Measurements from ENCODE around the gene ZBTB20.

Gene ZBTB20

GRCh38 chr3:114545193-114545592 is 601.9 kb downstream of the ZBTB20 start:
- DNase-seq (ENCODE audit: low read depth, low spot score), result no peak

DNA sequence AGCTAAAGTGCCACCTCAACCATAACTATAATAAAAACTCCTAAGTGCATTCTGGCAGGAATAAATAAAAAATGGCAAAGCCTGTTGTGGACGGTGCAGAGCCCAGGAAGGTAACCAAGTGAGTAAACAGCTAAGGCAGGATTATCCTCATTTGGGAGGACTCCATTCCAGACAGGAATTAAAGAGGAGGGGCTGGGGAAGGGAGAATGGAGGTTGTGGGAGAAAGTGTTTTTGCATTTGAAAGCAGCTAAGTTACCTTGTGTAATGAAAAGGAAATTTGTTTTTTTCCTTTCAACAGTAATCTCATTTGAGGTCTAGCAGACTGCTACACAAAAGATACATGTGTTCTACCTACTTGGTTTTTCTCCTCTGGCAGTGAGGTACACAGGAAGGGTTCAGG is 604.7 kb downstream of the ZBTB20 start:
- no peak for DNase-seq (ENCODE audit: low read depth, low spot score)

DNA sequence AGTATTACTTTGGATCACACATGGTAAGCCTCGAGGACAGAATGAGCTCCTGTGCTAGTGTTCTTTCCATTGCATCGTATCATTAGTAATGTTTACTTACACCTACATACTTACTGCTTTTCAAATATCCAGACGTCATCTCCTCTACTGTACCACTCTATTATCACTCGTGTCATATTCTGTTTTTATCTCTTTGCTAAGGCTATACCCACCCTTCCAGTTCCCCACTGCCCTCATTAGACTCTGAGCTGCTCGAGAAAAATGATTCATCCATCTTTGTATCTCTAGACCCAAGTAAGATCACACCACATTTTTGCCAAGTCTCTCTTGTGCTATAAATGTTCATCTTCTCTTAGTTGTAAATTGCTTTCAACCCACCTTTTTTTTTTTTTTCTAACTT is 607.6 kb downstream of the ZBTB20 start:
- no peak for DNase-seq (ENCODE audit: low read depth, low spot score)

DNA sequence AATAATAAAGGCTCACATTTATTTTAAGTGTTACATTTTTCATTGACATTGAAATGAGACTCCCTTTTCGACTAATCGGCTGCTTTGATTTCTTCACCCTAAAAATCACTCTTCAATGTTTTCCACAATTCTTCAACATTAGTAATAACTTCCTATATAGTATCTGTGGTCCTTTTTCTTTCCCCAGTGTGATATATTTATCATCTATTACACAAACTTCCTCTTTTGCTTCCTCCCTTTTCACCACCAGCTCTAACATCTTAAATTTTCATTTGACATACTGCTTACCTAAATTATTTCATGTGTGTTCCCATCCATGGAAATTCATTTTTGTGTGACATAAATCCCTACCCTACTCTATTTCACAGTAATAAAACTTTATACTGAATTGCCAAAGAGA is 608.9 kb downstream of the ZBTB20 start:
- no peak for DNase-seq (ENCODE audit: low read depth, low spot score)

GRCh38 chr3:114528517-114528916 is 618.6 kb downstream of the ZBTB20 start:
- no peak for DNase-seq (ENCODE audit: low read depth, low spot score)

DNA sequence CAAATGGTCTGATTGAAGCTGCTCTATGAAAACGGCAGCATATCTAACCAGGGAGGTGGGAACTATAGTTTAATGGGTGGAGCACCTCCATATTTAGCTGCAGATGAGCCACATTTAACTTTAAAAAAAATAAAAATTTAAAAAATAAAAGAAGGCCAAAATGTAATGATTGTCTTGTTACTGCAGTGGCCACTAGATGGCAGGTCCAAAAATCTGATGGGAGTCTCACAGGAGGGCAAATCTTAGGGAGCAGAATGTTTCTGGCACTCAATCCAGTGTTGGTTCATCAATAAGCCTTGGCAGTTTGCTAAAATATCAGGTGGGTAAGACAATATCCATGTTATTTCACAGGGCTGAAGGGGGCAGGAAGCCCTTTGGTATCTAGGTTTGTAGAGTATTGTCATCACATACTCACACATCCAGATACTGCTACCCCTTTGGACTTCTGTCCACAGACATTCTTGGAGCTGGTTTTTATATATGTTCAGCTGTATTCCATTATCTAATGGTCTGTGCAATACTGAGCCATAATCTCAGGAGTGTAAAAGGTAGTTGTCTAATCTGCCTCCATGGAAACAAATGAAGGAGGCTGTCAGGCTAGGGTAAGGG is 619.9 kb downstream of the ZBTB20 start:
- no peak for DNase-seq (ENCODE audit: low read depth, low spot score)

DNA sequence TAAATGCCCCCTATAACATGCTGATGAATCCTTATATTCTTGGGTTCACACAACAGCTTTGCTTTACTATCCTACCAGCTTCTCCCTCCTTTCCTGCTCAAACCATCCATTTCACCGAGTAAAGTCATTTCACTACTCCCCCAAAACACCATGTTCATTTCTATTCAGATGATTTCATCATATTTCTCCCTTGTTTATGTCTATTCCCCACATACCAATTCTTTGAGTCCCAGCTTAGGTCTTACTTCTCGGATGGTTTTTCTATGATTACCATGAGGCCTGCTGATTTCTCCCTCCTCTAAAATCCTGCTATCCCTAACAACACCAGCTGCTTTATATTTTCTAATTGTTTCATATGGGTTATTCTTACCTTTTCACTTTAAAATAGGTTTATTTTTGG is 621.8 kb downstream of the ZBTB20 start:
- no peak for DNase-seq (ENCODE audit: low read depth, low spot score)

DNA sequence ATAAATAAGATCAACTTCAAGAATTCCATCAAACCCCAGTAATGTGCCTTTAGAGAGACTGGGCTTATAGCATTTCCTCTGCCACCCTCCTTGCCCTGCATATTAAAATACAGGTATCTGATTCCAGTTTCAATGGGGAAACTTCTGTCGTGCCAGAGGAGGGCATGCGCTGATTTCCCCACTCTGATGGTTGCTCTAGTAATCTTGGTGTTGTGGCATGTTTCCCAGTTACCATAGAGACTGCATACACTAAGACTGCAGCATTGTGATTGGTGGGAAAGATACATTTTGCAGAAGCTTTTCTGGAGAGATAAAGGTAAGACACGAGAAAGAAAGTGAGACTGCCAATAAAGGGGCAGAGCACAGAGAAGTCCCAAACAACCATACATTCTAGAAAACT is 627.7 kb downstream of the ZBTB20 start:
- DNase-seq (ENCODE audit: low read depth, low spot score), result no peak

- DNase-seq (ENCODE audit: low read depth, low spot score), result no peak
Observed at GRCh38 chr3:114518206-114518808, 628.8 kb downstream of the ZBTB20 start.

DNA sequence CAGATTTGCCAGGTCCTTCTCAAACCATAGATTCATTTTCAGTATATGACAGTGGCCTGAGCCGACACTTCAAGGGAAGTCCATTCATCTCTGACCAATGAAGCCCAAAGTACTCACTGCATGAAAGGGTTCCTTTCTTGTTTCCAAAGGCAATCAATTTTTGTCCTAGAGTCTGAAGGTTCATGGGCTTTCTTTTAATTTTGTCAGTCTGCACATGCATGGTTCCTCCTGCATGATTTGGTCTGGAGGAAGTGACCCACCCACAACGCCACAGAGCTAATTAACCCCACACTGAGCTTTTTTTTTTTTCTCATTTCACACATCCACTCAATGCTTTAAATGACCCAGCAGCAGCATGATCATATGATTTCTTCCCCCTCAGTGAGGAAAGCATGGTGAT is 636.9 kb downstream of the ZBTB20 start:
- DNase-seq (ENCODE audit: low read depth, low spot score), result no peak

- no peak for DNase-seq (ENCODE audit: low read depth, low spot score)
Observed at GRCh38 chr3:114509756-114510155, 637.3 kb downstream of the ZBTB20 start.

DNA sequence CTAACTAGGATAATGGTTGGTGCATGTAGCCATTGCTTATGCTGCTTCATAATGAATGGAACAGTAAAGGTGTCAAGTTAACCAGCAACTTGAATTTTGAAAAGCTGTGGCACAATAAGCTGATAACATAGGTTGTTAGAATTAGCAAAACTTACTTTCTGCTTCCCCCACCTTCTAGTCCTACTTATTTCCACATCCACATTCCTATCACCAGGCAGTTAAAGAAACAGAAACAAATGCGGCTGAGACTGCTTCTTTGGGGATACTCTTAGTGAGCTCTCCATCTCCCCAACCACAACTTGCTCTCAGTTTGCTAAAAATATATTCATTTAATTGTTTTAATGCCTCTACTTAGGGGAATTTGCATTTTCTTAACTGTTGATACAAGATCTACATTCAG is 638.1 kb downstream of the ZBTB20 start:
- DNase-seq (ENCODE audit: low read depth, low spot score), result no peak

GRCh38 chr3:114508208-114508607 is 638.9 kb downstream of the ZBTB20 start:
- DNase-seq (ENCODE audit: low read depth, low spot score), result no peak

DNA sequence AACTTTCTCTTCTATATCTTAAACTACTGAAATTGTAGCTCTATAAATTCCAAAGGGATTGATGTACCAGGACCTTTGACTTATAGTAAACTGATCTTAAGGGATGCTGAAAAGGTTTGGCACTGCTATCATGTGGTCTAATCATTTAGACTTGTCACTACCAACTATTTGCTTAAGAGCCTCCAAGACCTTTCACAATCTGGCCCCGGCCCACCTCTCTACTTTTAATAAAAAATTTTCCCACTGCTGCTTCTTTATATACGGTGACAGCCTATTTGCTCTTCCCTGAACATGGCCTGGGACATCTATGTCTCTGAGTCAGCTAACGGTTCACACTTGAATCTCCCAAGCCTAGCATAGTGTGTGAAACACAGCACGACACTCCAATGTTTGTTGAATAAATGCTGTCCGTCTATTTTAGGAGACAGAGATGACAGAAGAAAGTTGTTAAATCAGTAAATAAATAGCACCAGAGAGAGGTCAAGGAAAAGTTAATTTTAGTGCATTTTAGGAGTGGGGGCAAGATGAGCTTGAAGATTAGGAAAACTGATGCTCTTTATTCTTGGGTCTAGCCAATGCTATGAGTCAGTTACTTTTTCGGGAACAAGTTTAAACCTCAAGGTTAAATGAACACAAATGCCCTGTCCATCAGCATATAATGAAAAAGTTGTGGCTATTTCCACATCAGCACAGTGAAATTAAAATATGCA is 640.3 kb downstream of the ZBTB20 start:
- no peak for DNase-seq (ENCODE audit: low read depth, low spot score)

GRCh38 chr3:114504941-114505628 is 642.0 kb downstream of the ZBTB20 start:
- DNase-seq (ENCODE audit: low read depth, low spot score), result no peak

- DNase-seq (ENCODE audit: low read depth, low spot score), result no peak
Observed at GRCh38 chr3:114502204-114502603, 644.9 kb downstream of the ZBTB20 start.

GRCh38 chr3:114499976-114500375 is 647.1 kb downstream of the ZBTB20 start:
- DNase-seq (ENCODE audit: low read depth, low spot score), result no peak

GRCh38 chr3:114498539-114499370 is 648.3 kb downstream of the ZBTB20 start:
- DNase-seq (ENCODE audit: low read depth, low spot score), result no peak

DNA sequence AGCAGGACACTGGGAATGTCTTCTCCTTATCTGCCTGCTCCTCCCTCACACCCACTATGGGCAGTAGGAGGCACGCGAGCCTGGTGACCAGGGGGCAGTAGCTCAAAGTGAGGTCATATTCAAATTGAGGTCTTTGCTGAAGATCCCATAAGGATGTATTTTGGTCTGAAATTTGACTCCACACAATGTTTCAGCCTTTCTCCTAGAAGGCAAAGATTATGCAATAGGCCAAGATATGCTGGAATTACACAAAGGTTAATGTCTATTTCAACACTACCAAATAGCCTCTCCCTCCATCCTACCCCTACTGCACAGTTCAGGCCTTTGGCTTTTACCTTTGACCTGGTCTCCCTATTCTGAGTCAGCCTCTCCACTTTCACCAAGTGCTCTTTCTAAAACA is 650.2 kb downstream of the ZBTB20 start:
- no peak for DNase-seq (ENCODE audit: low read depth, low spot score)

DNA sequence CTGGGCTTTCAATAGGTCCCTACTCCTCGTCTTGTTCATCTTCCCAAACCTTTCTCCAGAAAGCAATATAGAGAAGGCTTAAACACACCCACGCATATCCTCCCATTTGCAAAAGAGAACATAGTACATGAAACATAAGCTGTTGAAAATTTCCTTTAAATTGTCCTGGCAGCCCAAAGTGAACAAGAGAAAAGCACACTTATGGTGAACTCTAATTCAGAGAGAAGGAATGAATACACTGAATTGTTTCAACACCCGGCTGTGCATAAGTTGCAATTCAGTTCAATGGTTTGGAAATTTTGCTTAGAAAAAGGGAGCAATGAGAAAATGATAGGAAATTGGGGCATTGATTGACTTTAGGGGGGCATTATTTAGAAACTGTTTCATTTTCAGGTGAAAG is 650.6 kb downstream of the ZBTB20 start:
- DNase-seq (ENCODE audit: low read depth, low spot score), result no peak

DNA sequence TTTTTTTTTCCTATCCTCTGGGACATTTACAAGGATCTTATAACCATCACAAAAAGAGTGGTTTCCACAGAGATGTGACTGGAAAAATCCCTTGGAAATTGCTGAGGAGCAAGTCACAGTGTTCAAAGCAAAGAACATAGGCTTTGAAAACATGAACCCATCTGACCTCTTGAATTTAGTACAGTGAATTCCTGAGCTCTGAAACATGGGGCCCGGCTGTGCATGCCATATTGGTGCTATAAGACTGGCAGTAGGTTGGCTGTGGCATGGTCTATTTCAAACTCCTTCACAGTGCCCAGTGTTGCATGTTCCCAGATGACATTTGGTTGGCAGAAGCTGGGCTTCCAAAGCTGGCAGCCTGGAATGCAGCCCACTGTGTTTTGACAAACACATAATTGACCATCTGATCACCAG is 651.1 kb downstream of the ZBTB20 start:
- DNase-seq (ENCODE audit: low read depth, low spot score), result no peak

DNA sequence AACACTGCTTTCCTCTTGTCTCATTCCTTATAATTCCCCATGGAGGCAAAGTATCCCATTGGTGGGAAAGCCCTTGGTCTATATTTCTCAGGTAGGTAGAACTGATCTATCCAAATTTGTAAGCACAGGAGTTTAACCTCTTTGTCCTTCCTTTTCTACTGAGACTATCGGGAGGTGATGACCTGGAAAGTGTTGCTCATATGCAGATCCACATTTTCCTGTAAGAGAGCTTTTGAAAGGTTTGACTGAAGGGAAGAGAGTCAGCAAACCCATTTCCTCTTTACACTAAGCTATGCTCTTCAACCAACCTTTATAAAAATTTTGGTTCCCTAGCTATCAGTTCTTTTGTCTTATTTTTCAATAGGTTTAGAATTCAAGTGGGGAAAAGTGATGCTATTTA is 652.6 kb downstream of the ZBTB20 start:
- DNase-seq (ENCODE audit: low read depth, low spot score), result no peak

Measured in smooth muscle cell of the brain vasculature (primary cell).